AG09309 (cell line): Measurements from ENCODE around the gene PPM1H.

Source experiments
- DNase-seq: peaks from one replicate; pipeline ENCODE4 v3.0.0-alpha.2; 2010; ENCODE audit warnings: low read depth
- H3K4me3 ChIP-seq: 2 replicates; pipeline ENCODE4 v1.5.1; 2011; ENCODE audit warnings: mild to moderate bottlenecking, low read depth, low read length, moderate library complexity; ENCODE audit not compliant: control insufficient read depth
- TF ChIP-seq, protein P1 (sequence below): IDR thresholded peaks from 2 replicates; pipeline ENCODE4 v1.5.1; 2011; ENCODE audit warnings: mild to moderate bottlenecking, low read depth, low read length, inconsistent platforms; ENCODE audit not compliant: insufficient read depth, control insufficient read depth; ENCODE audit errors: missing control alignments

Gene PPM1H

GRCh38 chr12:62865937-62866336, 69.0 kb downstream of the PPM1H start:
- TF ChIP-seq, protein P1, sequence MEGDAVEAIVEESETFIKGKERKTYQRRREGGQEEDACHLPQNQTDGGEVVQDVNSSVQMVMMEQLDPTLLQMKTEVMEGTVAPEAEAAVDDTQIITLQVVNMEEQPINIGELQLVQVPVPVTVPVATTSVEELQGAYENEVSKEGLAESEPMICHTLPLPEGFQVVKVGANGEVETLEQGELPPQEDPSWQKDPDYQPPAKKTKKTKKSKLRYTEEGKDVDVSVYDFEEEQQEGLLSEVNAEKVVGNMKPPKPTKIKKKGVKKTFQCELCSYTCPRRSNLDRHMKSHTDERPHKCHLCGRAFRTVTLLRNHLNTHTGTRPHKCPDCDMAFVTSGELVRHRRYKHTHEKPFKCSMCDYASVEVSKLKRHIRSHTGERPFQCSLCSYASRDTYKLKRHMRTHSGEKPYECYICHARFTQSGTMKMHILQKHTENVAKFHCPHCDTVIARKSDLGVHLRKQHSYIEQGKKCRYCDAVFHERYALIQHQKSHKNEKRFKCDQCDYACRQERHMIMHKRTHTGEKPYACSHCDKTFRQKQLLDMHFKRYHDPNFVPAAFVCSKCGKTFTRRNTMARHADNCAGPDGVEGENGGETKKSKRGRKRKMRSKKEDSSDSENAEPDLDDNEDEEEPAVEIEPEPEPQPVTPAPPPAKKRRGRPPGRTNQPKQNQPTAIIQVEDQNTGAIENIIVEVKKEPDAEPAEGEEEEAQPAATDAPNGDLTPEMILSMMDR: no peak
- no peak for DNase-seq
- H3K4me3 ChIP-seq: no peak overlapping the region

GRCh38 chr12:62865065-62865464, 69.9 kb downstream of the PPM1H start:
- no peak overlapping the region for H3K4me3 ChIP-seq
- TF ChIP-seq, protein P1: no peak
- no peak for DNase-seq

DNA sequence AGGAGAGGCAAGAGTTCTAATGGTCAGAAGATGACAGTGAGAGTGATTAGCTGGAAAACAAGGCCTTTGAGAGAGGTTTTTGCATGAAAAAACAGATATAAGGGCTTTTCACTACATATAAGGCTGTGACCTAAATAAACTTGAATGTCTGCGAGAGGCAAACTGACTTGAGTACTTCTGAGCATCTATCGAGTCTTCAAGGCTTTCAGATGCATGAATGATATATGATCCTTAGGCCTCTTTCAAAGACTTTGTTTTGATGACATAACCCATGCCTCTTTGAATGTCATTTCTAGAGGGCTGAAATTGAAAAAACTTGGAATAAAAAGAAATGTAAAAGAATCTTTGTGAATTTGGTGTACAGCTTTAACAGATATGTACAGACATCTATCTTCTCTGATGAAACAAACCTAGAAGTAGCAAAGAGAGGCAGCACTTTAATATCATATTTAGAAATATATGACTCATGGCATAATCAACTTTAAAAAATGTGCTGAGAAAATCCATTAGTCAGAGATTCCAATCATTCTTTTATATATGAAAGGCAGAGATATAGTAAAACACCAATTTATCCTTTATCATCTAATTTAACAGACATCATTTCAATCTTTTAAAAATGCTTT, 72.6 kb downstream of the PPM1H start:
- TF ChIP-seq, protein P1: no peak
- no peak overlapping the region for H3K4me3 ChIP-seq
- no peak for DNase-seq

GRCh38 chr12:62861586-62861985, 73.4 kb downstream of the PPM1H start:
- TF ChIP-seq, protein P1: no peak
- no peak for DNase-seq
- no peak overlapping the region for H3K4me3 ChIP-seq

GRCh38 chr12:62860501-62861411, 74.2 kb downstream of the PPM1H start:
- no peak for DNase-seq

GRCh38 chr12:62860020-62860419, 74.9 kb downstream of the PPM1H start:
- TF ChIP-seq, protein P1: no peak
- no peak for DNase-seq
- no peak overlapping the region for H3K4me3 ChIP-seq

More at GRCh38 chr12:62860501-62861411, 74.2 kb downstream of the PPM1H start:
- no peak overlapping the region for H3K4me3 ChIP-seq
- TF ChIP-seq, protein P1: no peak
